Hepatocyte (in vitro differentiated cells): ENCODE data around the gene LDAF1. TPM values are rescaled to one million over a fixed set of nuclear protein-coding genes. Genes with fewer than 3 reads are reported as not detected.
"Not testable (repeated sequence)": the region's sequence is repeated elsewhere in the genome, so short reads cannot be mapped to it uniquely, and the experiment has no call there.

Experiments used
- DNase-seq: peaks from one replicate; pipeline ENCODE4 v3.0.0-alpha.2; 2016; ENCODE audit warnings: low spot score
- H2AFZ ChIP-seq: fragments of 200-600 bp; sonication (generic); 2 replicates; pipeline ENCODE4 v1.6.0; 2016; ENCODE audit warnings: antibody characterized with exemption, mild to moderate bottlenecking
- H3K27ac ChIP-seq: fragments of 200-600 bp; sonication (generic); 2 replicates; pipeline ENCODE4 v1.5.1; 2016; ENCODE audit warnings: mild to moderate bottlenecking
- H3K27me3 ChIP-seq: fragments of 200-600 bp; sonication (generic); 2 replicates; pipeline ENCODE4 v1.6.1; 2016
- H3K36me3 ChIP-seq: fragments of 200-600 bp; sonication (generic); replicated peaks from 2 replicates; pipeline ENCODE4 v1.5.1; 2016; ENCODE audit warnings: low read depth; ENCODE audit not compliant: insufficient read depth
- H3K4me1 ChIP-seq: fragments of 200-600 bp; sonication (generic); 2 replicates; pipeline ENCODE4 v1.5.1; 2016; ENCODE audit warnings: mild to moderate bottlenecking, moderate library complexity; ENCODE audit not compliant: insufficient read depth
- H3K4me2 ChIP-seq: fragments of 200-600 bp; sonication (generic); 2 replicates; pipeline ENCODE4 v1.6.0; 2016
- H3K4me3 ChIP-seq: fragments of 200-600 bp; sonication (generic); 2 replicates; pipeline ENCODE4 v1.5.1; 2016; ENCODE audit warnings: mild to moderate bottlenecking
- H3K79me2 ChIP-seq: fragments of 200-600 bp; sonication (generic); 2 replicates; pipeline ENCODE4 v1.6.0; 2017; ENCODE audit warnings: mild to moderate bottlenecking
- H3K9me2 ChIP-seq: fragments of 200-600 bp; sonication (generic); replicated peaks from 2 replicates; pipeline ENCODE4 v1.6.0; 2017; ENCODE audit warnings: mild to moderate bottlenecking; ENCODE audit not compliant: insufficient read depth
- H3K9me3 ChIP-seq: fragments of 200-600 bp; sonication (generic); 2 replicates; pipeline ENCODE4 v1.5.1; 2016; ENCODE audit warnings: low read depth, mild to moderate bottlenecking
- H4K20me1 ChIP-seq: fragments of 200-600 bp; sonication (generic); 2 replicates; pipeline ENCODE4 v1.6.0; 2016; ENCODE audit warnings: mild to moderate bottlenecking; ENCODE audit not compliant: insufficient read depth, poor library complexity, severe bottlenecking
- CTCF ChIP-seq: fragments of 200-600 bp; sonication (generic); IDR thresholded peaks from 2 replicates; pipeline ENCODE4 v1.5.1; 2016; ENCODE audit warnings: antibody characterized with exemption, mild to moderate bottlenecking; ENCODE audit not compliant: poor library complexity
- EZH2 ChIP-seq: fragments of 200-600 bp; sonication (generic); IDR thresholded peaks from 2 replicates; pipeline ENCODE4 v1.6.1; 2016; ENCODE audit warnings: antibody characterized with exemption, mild to moderate bottlenecking, borderline replicate concordance
- EZH2phosphoT487 ChIP-seq: fragments of 200-600 bp; sonication (generic); IDR thresholded peaks from one replicate; pipeline ENCODE4 v1.6.1; 2018; ENCODE audit warnings: antibody characterized with exemption, mild to moderate bottlenecking, low read depth, moderate library complexity; ENCODE audit not compliant: unreplicated experiment, severe bottlenecking
- WGBS: methylation state at CpG from one replicate; pipeline ENCODE4 v1.1.6; 2016; ENCODE audit warnings: low lambda C conversion rate; ENCODE audit errors: missing lambda C conversion rate; 5-methylcytosine and 5-hydroxymethylcytosine counted together
- polyA plus RNA-seq: library from polyadenylated mRNA; unstranded; fragments of >200 nt; fragmentation: Nextera tagmentation; extraction: Ambion mirVana; gene quantifications from 2 replicates; pipeline ENCODE4 v1.2.1, GENCODE V29; 2016
- total RNA-seq: library from RNA; depleted of rRNA; stranded (reverse); fragments of >200 nt; gene quantifications from 2 replicates; pipeline ENCODE4 v1.2.3, GENCODE V29; 2014

The LDAF1 gene
- total and polyA plus RNA-seq, 2 experiments from 2014 or later, result 16.0 to 32.4 TPM

- no peak overlapping the region for H3K4me3 ChIP-seq
- H3K9me2 ChIP-seq, result no peaks in the 10 kb centered on the region
- 96% methylated on average over 8 of the region's 9 CpGs for WGBS
- H4K20me1 ChIP-seq, result no peaks in the 10 kb centered on the region
- no peaks in the 10 kb centered on the region for H3K36me3 ChIP-seq
- no peak overlapping the region for H2AFZ ChIP-seq
- no peak for DNase-seq
- H3K79me2 ChIP-seq, result no peaks in the 10 kb centered on the region
- TF ChIP-seq EZH2, result no peak
- no peak for TF ChIP-seq EZH2phosphoT487
- no peak for TF ChIP-seq CTCF
- H3K4me1 ChIP-seq, result peaks cover 3% of the 10 kb centered on the region
- H3K9me3 ChIP-seq, result no peaks in the 10 kb centered on the region
- H3K27me3 ChIP-seq, result no peaks in the 10 kb centered on the region
- no peak overlapping the region for H3K27ac ChIP-seq
- no peak overlapping the region for H3K4me2 ChIP-seq
Measured at GRCh38 chr16:21167360-21167759, 8.9 kb downstream of the LDAF1 start.

- H3K27me3 ChIP-seq, result no peaks in the 10 kb centered on the region
- no peak overlapping the region for H3K27ac ChIP-seq
- no peak overlapping the region for H3K4me2 ChIP-seq
- no peaks in the 10 kb centered on the region for H4K20me1 ChIP-seq
- no peaks in the 10 kb centered on the region for H3K36me3 ChIP-seq
- H3K4me1 ChIP-seq, result no peaks in the 10 kb centered on the region
- no peaks in the 10 kb centered on the region for H3K9me2 ChIP-seq
- H3K4me3 ChIP-seq, result no peak overlapping the region
- 96% methylated on average over 12 of the region's 12 CpGs for WGBS
- H3K9me3 ChIP-seq, result no peaks in the 10 kb centered on the region
- TF ChIP-seq EZH2, result no peak
- no peak for TF ChIP-seq EZH2phosphoT487
- no peak for TF ChIP-seq CTCF
- no peaks in the 10 kb centered on the region for H3K79me2 ChIP-seq
- DNase-seq, result no peak
- H2AFZ ChIP-seq, result no peak overlapping the region
Measured at GRCh38 chr16:21167929-21168602, 9.6 kb downstream of the LDAF1 start.

GRCh38 chr16:21169249-21169981 lies 10.9 kb downstream of the LDAF1 start:
- Histone ChIP-seq H3K9me3 (no peaks in the 10 kb centered on the region), H3K27me3 (no peaks in the 10 kb centered on the region), H3K36me3 (no peaks in the 10 kb centered on the region), H4K20me1 (no peaks in the 10 kb centered on the region), H3K4me1 (no peaks in the 10 kb centered on the region), H3K4me2 (no peak overlapping the region), H3K9me2 (no peaks in the 10 kb centered on the region), H3K79me2 (no peaks in the 10 kb centered on the region), H3K4me3 (no peak overlapping the region), H3K27ac (no peak overlapping the region), H2AFZ (no peak overlapping the region)
- WGBS, result 98% methylated on average over 5 of the region's 5 CpGs
- TF ChIP-seq EZH2, result no peak
- TF ChIP-seq CTCF, result no peak
- TF ChIP-seq EZH2phosphoT487, result no peak
- no peak for DNase-seq

- H3K9me2 ChIP-seq, H2AFZ ChIP-seq, H3K79me2 ChIP-seq, H3K36me3 ChIP-seq, H3K27ac ChIP-seq, H3K9me3 ChIP-seq, H4K20me1 ChIP-seq, H3K4me2 ChIP-seq, DNase-seq, H3K27me3 ChIP-seq, H3K4me3 ChIP-seq, H3K4me1 ChIP-seq: not testable (repeated sequence)
- 97% methylated on average over 8 of the region's 8 CpGs for WGBS
Measured at GRCh38 chr16:21170116-21170515, 11.6 kb downstream of the LDAF1 start.
